ENCODE data around the gene SSBP3. TPM values are rescaled to one million over a fixed set of nuclear protein-coding genes. Genes with fewer than 3 reads are reported as not detected.

The SSBP3 gene
- total RNA-seq, 1 experiment from 2014 or later: 115 TPM

- TF ChIP-seq E2F5 (CRISPR knock-in tag; IDR thresholded peaks at IDR 0.05) (no peak), AFF4 (CRISPR knock-in tag; IDR thresholded peaks at IDR 0.05; ENCODE audit: borderline replicate concordance) (no peak), CREB1 (CRISPR knock-in tag; IDR thresholded peaks at IDR 0.05) (no peak), MYBL2 (CRISPR knock-in tag; IDR thresholded peaks at IDR 0.05) (no peak), TP53 (CRISPR knock-in tag; IDR thresholded peaks at IDR 0.05) (no peak), ARID4B (CRISPR knock-in tag; IDR thresholded peaks at IDR 0.05; ENCODE audit: borderline replicate concordance) (no peak), FOXK1 (CRISPR knock-in tag; IDR thresholded peaks at IDR 0.05) (no peak)
Observed at GRCh38 chr1:54228638-54229079, 177.5 kb downstream of the SSBP3 start (continued).

- peaks cover 20% of the 10 kb centered on the region for H3K4me1 Mint-ChIP-seq
- ChIA-PET CTCF (interaction anchor here (0.7 to 2.4 kb wide), 20 partner anchors 24 to 320 kb away, joined by 3 to 12 read pairs (median 4); partner anchors contain the start of gene ACOT11), POLR2A (interaction anchor here (0.6 to 1.1 kb wide), 2 partner anchors 82 to 86 kb away, joined by 4 to 5 read pairs; no protein-coding TSS in a partner anchor)
- TF ChIP-seq RORB (CRISPR knock-in tag; IDR thresholded peaks at IDR 0.05) (no peak), TEAD1 (CRISPR knock-in tag; IDR thresholded peaks at IDR 0.05) (no peak), SOX15 (CRISPR knock-in tag; IDR thresholded peaks at IDR 0.05) (no peak), STAT6 (CRISPR knock-in tag; conservative IDR thresholded peaks at IDR 0.05; ENCODE audit: low read depth) (no peak), USF1 (CRISPR knock-in tag; IDR thresholded peaks at IDR 0.05) (no peak), ZNF425 (CRISPR knock-in tag; conservative IDR thresholded peaks at IDR 0.05) (no peak), FOXP4 (CRISPR knock-in tag; IDR thresholded peaks at IDR 0.05) (no peak)
- H3K4me3 Mint-ChIP-seq: no peak overlapping the region
- no peaks in the 10 kb centered on the region for H3K27me3 Mint-ChIP-seq (ENCODE audit: low read depth)
- ATAC-seq (peak; percentile 23; the same call in 1 of the 2 replicates), DNase-seq (ENCODE audit: low spot score) (peak; percentile 47)
- peaks cover 26% of the 10 kb centered on the region for H3K36me3 Mint-ChIP-seq
- peak overlapping the region; percentile 67 for H3K27ac Mint-ChIP-seq
- H3K9me3 Mint-ChIP-seq: no peaks in the 10 kb centered on the region
Observed at GRCh38 chr1:54227891-54228310, 178.3 kb downstream of the SSBP3 start.

Data from WTC11 (cell line).